Transverse colon (tissue), 3 donors: ENCODE results near the gene PPP1CC.

Experiments used
- EP300 ChIP-seq: sonication (generic); formaldehyde crosslinking; IDR thresholded peaks from one replicate; pipeline ENCODE4 v1.6.1; 2017; ENCODE audit warnings: antibody characterized with exemption, low read depth
- TF ChIP-seq, protein P1 (sequence below), 5 experiments: fragments of 200-600 bp in 3 of 5; fragments of 450-650 bp in 2 of 5; sonication (generic) in 3 of 5; IDR thresholded peaks; 1 replicate in 2 of 5; 2 replicates in 3 of 5; pipeline ENCODE4 v1.5.1; 2016 to 2017; ENCODE audit warnings: antibody characterized with exemption in 5 of 5, inconsistent platforms in 3 of 5, mild to moderate bottlenecking in 2 of 5, moderate library complexity in 1 of 5

GRCh38 chr12:110721570-110721969 lies 21.1 kb downstream of the PPP1CC start:
- TF ChIP-seq, protein P1, sequence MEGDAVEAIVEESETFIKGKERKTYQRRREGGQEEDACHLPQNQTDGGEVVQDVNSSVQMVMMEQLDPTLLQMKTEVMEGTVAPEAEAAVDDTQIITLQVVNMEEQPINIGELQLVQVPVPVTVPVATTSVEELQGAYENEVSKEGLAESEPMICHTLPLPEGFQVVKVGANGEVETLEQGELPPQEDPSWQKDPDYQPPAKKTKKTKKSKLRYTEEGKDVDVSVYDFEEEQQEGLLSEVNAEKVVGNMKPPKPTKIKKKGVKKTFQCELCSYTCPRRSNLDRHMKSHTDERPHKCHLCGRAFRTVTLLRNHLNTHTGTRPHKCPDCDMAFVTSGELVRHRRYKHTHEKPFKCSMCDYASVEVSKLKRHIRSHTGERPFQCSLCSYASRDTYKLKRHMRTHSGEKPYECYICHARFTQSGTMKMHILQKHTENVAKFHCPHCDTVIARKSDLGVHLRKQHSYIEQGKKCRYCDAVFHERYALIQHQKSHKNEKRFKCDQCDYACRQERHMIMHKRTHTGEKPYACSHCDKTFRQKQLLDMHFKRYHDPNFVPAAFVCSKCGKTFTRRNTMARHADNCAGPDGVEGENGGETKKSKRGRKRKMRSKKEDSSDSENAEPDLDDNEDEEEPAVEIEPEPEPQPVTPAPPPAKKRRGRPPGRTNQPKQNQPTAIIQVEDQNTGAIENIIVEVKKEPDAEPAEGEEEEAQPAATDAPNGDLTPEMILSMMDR (IDR thresholded peaks at IDR 0.05), result no peak
- TF ChIP-seq EP300, result no peak
